ENCODE results near the gene ORAI2.
"Not testable (repeated sequence)": the region's sequence is repeated elsewhere in the genome, so short reads cannot be mapped to it uniquely, and the experiment has no call there.

Gene ORAI2

DNA sequence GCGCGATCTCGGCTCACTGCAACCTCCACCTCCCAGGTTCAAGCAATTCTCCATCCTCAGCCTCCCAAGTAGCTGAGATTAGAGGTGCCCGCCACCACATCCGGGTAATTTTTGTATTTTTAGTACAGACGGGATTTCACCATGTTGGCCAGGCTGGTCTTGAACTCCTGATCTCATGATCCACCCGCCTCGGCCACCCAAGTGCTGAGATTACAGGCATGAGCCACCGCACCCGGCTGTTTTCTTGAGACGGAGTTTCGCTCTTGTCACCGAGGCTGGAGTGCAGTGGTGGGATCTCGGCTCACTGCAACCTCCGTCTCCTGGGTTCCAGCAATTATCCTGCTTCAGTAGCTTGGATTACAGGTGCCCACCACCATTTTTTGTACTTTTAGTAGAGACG, 64.9 kb downstream of the ORAI2 start:
- DNase-seq (ENCODE audit: low read depth), result not testable (repeated sequence)

DNA sequence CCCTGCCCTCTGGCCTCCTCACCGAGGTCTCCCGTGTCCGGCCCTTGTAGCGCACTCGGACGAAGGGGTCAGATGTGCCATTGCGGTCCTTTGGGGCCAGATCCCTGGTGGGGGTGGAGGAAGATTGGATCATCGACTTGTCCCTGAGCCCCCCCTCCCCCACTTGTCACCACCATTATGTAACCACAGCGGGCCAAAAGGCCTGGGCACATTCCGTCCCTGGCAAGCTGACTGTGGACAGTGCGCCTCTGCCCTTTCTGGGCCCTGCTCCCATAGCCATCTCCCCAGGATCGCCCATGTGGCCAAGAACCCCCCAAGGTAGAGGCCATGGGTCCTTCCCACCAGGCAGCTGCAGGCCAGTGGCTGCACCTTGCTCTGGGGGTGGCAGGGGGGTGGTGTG, 69.8 kb downstream of the ORAI2 start:
- DNase-seq (ENCODE audit: low read depth), result not testable (repeated sequence)

DNA sequence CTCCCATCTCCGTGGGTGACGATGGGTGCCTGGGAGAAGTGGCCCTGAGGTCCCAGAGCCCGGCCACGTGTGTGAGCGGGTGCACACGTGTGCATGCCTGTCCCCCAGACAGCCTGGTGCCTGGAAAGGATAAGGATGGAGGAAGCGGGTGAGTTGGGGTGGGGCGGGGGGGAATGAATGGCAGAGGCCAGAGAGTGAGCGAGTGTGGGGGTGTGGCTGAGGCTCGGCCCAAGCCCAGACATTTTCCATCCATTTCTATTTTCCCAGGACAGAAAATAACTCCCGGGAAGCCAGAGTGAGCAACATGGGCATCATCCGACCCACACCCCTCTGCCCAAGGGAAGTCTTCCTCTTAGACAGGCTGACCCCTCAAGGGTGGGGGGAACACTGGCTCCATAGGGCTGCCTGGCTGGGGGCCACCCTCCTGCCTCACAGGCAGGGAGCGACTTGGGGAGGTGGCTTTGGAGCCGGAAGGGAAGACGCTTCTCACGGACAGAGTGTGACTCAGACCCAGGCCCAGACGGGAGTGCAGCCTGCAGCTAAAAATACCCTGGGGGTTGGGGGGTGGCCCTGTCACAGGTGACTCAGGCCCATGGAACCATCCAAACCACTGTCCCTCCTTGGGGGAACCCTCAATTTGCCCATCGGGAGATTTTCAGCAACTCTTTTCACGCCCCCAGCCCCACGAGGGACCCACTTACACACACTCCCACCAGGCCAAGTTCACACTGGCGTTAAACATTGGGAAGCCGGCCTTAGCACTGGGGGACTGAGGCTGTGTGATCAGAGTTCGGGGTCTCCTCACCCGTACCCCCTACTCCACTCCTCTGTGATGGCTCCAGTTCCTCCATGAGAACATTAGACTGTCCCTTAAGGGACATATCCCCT, 72.2 kb downstream of the ORAI2 start:
- DNase-seq (ENCODE audit: low read depth), result not testable (repeated sequence)

Data from T-helper 22 cell (primary cell).